HL-60 (cell line): ENCODE data around the gene ETV6.

Experiments
- CTCF ChIP-seq: IDR thresholded peaks from one replicate; pipeline ENCODE4 v1.5.1; 2011; ENCODE audit warnings: low read length, control low read depth, inconsistent platforms; ENCODE audit not compliant: insufficient read depth
- POLR2AphosphoS5 ChIP-seq: IDR thresholded peaks from 2 replicates; pipeline ENCODE4 v1.6.1; 2012; ENCODE audit warnings: low read depth
- REST ChIP-seq: IDR thresholded peaks from 2 replicates; pipeline ENCODE4 v1.6.1; 2012; ENCODE audit warnings: low read depth; ENCODE audit not compliant: insufficient replicate concordance
- SPI1 ChIP-seq: IDR thresholded peaks from 2 replicates; pipeline ENCODE4 v1.6.1; 2012; ENCODE audit warnings: low read depth, mild to moderate bottlenecking, borderline replicate concordance

- TF ChIP-seq POLR2AphosphoS5, result no peak
- no peak for TF ChIP-seq CTCF
- no peak for TF ChIP-seq SPI1
- no peak for TF ChIP-seq REST
Measured at GRCh38 chr12:11922361-11922760, 272.9 kb downstream of the ETV6 start.
